Endothelial cell of umbilical vein (primary cell): Measurements from ENCODE around the gene ADGRL3. TPM values are rescaled to one million over a fixed set of nuclear protein-coding genes. Genes with fewer than 3 reads are reported as not detected.

Experiments
- BruUV-seq: library from RNA; stranded (reverse); fragments of 400-500 nt; replicated peaks from 2 replicates; lab custom pipeline; 2021; lab: Mats Ljungman, UMichigan
- CTCF ChIA-PET: fragments of 300-600, 350-600 bp; sonication (Branson Sonifier 250); formaldehyde crosslinking; loops from one replicate; lab custom pipeline; 2021; ENCODE audit warnings: antibody characterized with exemption, inconsistent platforms; lab: Charles Lee
- POLR2A ChIA-PET: fragments of 300-600, 350-600 bp; sonication (Branson Sonifier 250); formaldehyde crosslinking; loops from one replicate; lab custom pipeline; 2021; ENCODE audit warnings: antibody characterized with exemption, inconsistent platforms; lab: Charles Lee
- DNase-seq: peaks from one replicate; pipeline ENCODE4 v3.0.0-alpha.2; 2011; ENCODE audit warnings: low read depth, low spot score
- FAIRE-seq: peaks from 2 replicates; lab custom pipeline; 2011; peaks lifted over from hg19 to GRCh38; lab: Jason Lieb, UNC
- H2AFZ ChIP-seq: 2 replicates; pipeline ENCODE4 v1.6.0; 2012; ENCODE audit warnings: low read depth, low read length, control low read depth, inconsistent platforms
- H3K27ac ChIP-seq: 2 replicates; pipeline ENCODE4 v1.5.1; 2011; ENCODE audit warnings: low read depth, mild to moderate bottlenecking, control low read depth, low read length, moderate library complexity; ENCODE audit not compliant: insufficient read depth
- H3K27me3 ChIP-seq, 2 experiments: 2 replicates each; pipeline versions ENCODE4 v1.6.0 to v1.6.1; 2011; ENCODE audit warnings: low read length in 2 of 2, mixed read lengths in 1 of 2; ENCODE audit not compliant: control insufficient read depth in 2 of 2, insufficient read depth in 2 of 2
- H3K36me3 ChIP-seq, 2 experiments: 2 replicates in 1 of 2; 3 replicates in 1 of 2; pipeline ENCODE4 v1.5.1; 2011; ENCODE audit warnings: low read length in 2 of 2, mild to moderate bottlenecking in 1 of 2, moderate library complexity in 1 of 2; ENCODE audit not compliant: control insufficient read depth in 2 of 2, insufficient read depth in 2 of 2; ENCODE audit errors: extremely low read depth in 1 of 2
- H3K4me1 ChIP-seq: 3 replicates; pipeline ENCODE4 v1.5.1; 2011; ENCODE audit warnings: mild to moderate bottlenecking, low read length; ENCODE audit not compliant: control insufficient read depth, insufficient read depth; ENCODE audit errors: extremely low read depth
- H3K4me2 ChIP-seq: 2 replicates; pipeline ENCODE4 v1.6.1; 2011; ENCODE audit warnings: low read length, control low read depth, mixed read lengths; ENCODE audit not compliant: insufficient read depth
- H3K4me3 ChIP-seq, 3 experiments: fragments of 200-600 bp in 1 of 3; sonication (generic), shearing (Covaris generic) in 1 of 3; replicated peaks in 1 of 3; 2 replicates each; pipeline ENCODE4 v1.5.1; 2011 to 2016; ENCODE audit warnings: control low read depth in 3 of 3, low read length in 3 of 3, mild to moderate bottlenecking in 2 of 3, inconsistent platforms in 1 of 3, low read depth in 1 of 3, moderate library complexity in 1 of 3; ENCODE audit not compliant: insufficient read depth in 1 of 3
- H3K79me2 ChIP-seq: 2 replicates; pipeline ENCODE4 v1.6.0; 2012; ENCODE audit warnings: low read length, inconsistent platforms; ENCODE audit not compliant: control insufficient read depth, insufficient read depth
- H3K9ac ChIP-seq: replicated peaks from 2 replicates; pipeline ENCODE3; 2011; ENCODE audit warnings: low read length, control low read depth; ENCODE audit not compliant: insufficient read depth; ENCODE audit errors: extremely low read depth
- H3K9me1 ChIP-seq: replicated peaks from 3 replicates; pipeline ENCODE4 v1.6.0; 2011; ENCODE audit warnings: mild to moderate bottlenecking, low read length; ENCODE audit not compliant: control insufficient read depth, insufficient read depth; ENCODE audit errors: extremely low read depth
- H3K9me3 ChIP-seq: replicated peaks from 2 replicates; pipeline ENCODE4 v1.5.1; 2012; ENCODE audit warnings: low read length, inconsistent platforms; ENCODE audit not compliant: control insufficient read depth, insufficient read depth
- H4K20me1 ChIP-seq: replicated peaks from 2 replicates; pipeline ENCODE3; 2011; ENCODE audit warnings: mild to moderate bottlenecking, low read length; ENCODE audit not compliant: control insufficient read depth, insufficient read depth; ENCODE audit errors: extremely low read depth
- EZH2 ChIP-seq: IDR thresholded peaks from 2 replicates; pipeline ENCODE4 v1.6.1; 2012; ENCODE audit warnings: borderline replicate concordance, low read depth, mild to moderate bottlenecking, moderate library complexity, low read length, inconsistent platforms; ENCODE audit not compliant: severe bottlenecking
- FOS ChIP-seq: IDR thresholded peaks from 2 replicates; pipeline ENCODE4 v1.6.1; 2011; ENCODE audit warnings: mild to moderate bottlenecking, low read length, moderate library complexity, borderline replicate concordance; ENCODE audit not compliant: insufficient read depth
- GATA2 ChIP-seq: IDR thresholded peaks from 2 replicates; pipeline ENCODE4 v1.7.0; 2011; ENCODE audit warnings: low read depth, mild to moderate bottlenecking, moderate library complexity, mixed read lengths, low read length; ENCODE audit not compliant: insufficient read length, insufficient read depth
- JUN ChIP-seq: IDR thresholded peaks from 2 replicates; pipeline ENCODE4 v1.6.1; 2011; ENCODE audit warnings: borderline replicate concordance, low read depth; ENCODE audit not compliant: insufficient read length, insufficient read depth
- MYC ChIP-seq: IDR thresholded peaks from one replicate; pipeline ENCODE4 v1.6.1; 2011; ENCODE audit warnings: mild to moderate bottlenecking, low read depth, low read length
- POLR2A ChIP-seq: IDR thresholded peaks from 2 replicates; pipeline ENCODE4 v1.6.1; 2012; ENCODE audit warnings: low read depth, mild to moderate bottlenecking, control low read depth, low read length
- POLR2AphosphoS5 ChIP-seq: IDR thresholded peaks from 2 replicates; pipeline ENCODE4 v1.6.1; 2012; ENCODE audit warnings: low read depth, mild to moderate bottlenecking, control low read depth, low read length, moderate library complexity; ENCODE audit not compliant: insufficient read depth
- dilution Hi-C: fragments of 300-500 bp; cut with MboI; formaldehyde crosslinking; loops from one replicate; pipeline ENCODE4 v1.15.0; 2019; ENCODE audit warnings: low sequenced_read_pairs; ENCODE audit not compliant: extremely low pct_ligation_motif_present
- intact Hi-C: fragments of 100-400 bp; cut with micrococcal nuclease; formaldehyde crosslinking; loops from one replicate; pipeline ENCODE4 v1.10.0; 2022
- polyA plus RNA-seq, 4 experiments: library from polyadenylated mRNA; depleted of rRNA in 3 of 4; stranded (reverse) in 3 of 4; unstranded in 1 of 4; fragments of >200 nt; gene quantifications; 2 replicates each; pipeline versions ENCODE4 v1.2.1 to v1.2.3, GENCODE V29; 2011 to 2012; ENCODE audit warnings: missing spikeins in 1 of 4
- total RNA-seq: library from RNA; stranded (reverse); gene quantifications from 2 replicates; pipeline ENCODE4 v1.2.3, GENCODE V29; 2021
- TF ChIP-seq, protein P1 (sequence below): IDR thresholded peaks from 2 replicates; pipeline ENCODE4 v1.6.1; 2011; ENCODE audit not compliant: insufficient read depth, insufficient read length
- TF ChIP-seq, protein P2 (sequence below), 2 donors: IDR thresholded peaks; 1 replicate in 1 of 2; 2 replicates in 1 of 2; pipeline ENCODE4 v1.5.1; 2011; ENCODE audit warnings: low read length in 2 of 2, mild to moderate bottlenecking in 2 of 2, moderate library complexity in 2 of 2, control low read depth in 1 of 2, inconsistent platforms in 1 of 2, low read depth in 1 of 2; ENCODE audit not compliant: insufficient read depth in 1 of 2; ENCODE audit errors: extremely low read depth in 1 of 2

Gene ADGRL3
- total and polyA plus RNA-seq, 2 donors (not counting 3 experiments of a cell fraction or from before 2014, with no cell fraction given), result not detected

DNA sequence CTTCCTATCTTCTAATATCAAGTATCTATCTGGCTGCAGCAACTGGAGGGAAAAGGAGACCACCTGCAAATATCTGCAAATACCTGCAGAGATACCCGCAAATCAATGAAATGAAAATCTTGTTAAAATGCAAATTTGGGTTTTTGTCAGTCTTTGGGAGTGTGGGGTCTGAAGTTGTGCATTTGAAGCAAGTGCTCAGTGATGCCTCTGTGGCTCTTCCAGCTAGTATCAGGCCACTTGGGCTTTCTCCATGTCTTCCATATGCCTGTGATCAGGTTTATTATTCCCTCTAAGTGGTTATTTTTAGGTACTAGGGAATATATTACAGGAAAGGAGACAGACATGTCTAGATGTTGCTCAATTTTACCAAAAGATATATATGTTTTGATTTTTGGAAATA is 880.3 kb downstream of the ADGRL3 start:
- no peaks in the 10 kb centered on the region for H3K36me3 ChIP-seq
- TF ChIP-seq, protein P1, sequence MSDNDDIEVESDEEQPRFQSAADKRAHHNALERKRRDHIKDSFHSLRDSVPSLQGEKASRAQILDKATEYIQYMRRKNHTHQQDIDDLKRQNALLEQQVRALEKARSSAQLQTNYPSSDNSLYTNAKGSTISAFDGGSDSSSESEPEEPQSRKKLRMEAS, result no peak
- TF ChIP-seq, protein P2, sequence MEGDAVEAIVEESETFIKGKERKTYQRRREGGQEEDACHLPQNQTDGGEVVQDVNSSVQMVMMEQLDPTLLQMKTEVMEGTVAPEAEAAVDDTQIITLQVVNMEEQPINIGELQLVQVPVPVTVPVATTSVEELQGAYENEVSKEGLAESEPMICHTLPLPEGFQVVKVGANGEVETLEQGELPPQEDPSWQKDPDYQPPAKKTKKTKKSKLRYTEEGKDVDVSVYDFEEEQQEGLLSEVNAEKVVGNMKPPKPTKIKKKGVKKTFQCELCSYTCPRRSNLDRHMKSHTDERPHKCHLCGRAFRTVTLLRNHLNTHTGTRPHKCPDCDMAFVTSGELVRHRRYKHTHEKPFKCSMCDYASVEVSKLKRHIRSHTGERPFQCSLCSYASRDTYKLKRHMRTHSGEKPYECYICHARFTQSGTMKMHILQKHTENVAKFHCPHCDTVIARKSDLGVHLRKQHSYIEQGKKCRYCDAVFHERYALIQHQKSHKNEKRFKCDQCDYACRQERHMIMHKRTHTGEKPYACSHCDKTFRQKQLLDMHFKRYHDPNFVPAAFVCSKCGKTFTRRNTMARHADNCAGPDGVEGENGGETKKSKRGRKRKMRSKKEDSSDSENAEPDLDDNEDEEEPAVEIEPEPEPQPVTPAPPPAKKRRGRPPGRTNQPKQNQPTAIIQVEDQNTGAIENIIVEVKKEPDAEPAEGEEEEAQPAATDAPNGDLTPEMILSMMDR (IDR thresholded peaks at IDR 0.05; ENCODE audit: extremely low read depth in 1 of 2, insufficient read depth in 1 of 2, low read depth in 1 of 2, low read length in 2 of 2), result no peak
- TF ChIP-seq MYC, result no peak
- no peak for TF ChIP-seq POLR2A
- TF ChIP-seq POLR2AphosphoS5, result no peak
- TF ChIP-seq EZH2, result no peak
- TF ChIP-seq FOS, result no peak
- TF ChIP-seq GATA2, result no peak
- no peak for TF ChIP-seq JUN
- intact Hi-C loops, result no loop called here
- ChIA-PET CTCF (no interaction called here), POLR2A (no interaction called here)
- no peaks in the 10 kb centered on the region for H3K9me3 ChIP-seq
- BruUV-seq, result no TSS peak
- no peaks in the 10 kb centered on the region for H3K9me1 ChIP-seq
- no peak overlapping the region for H3K4me3 ChIP-seq
- H3K4me1 ChIP-seq, result no peaks in the 10 kb centered on the region
- no peak for FAIRE-seq
- H3K4me2 ChIP-seq, result no peak overlapping the region
- H3K9ac ChIP-seq, result no peak overlapping the region
- no peaks in the 10 kb centered on the region for H3K79me2 ChIP-seq
- H3K27ac ChIP-seq, result no peak overlapping the region
- DNase-seq, result no peak
- dilution Hi-C loops, result no loop called here
- H2AFZ ChIP-seq, result no peak overlapping the region
- H3K27me3 ChIP-seq, result no peaks in the 10 kb centered on the region
- no peaks in the 10 kb centered on the region for H4K20me1 ChIP-seq
